Spleen (tissue), 11 donors: ENCODE data around the gene PRMT9. TPM values are rescaled to one million over a fixed set of nuclear protein-coding genes. Genes with fewer than 3 reads are reported as not detected.
A peak's percentile ranks its signal among the peaks of the same experiment; 100 is the strongest.

Source experiments
- DNase-seq: peaks from one replicate; pipeline ENCODE4 v3.0.0-alpha.2; 2020
- H3K27ac ChIP-seq, 8 donors: fragments of 200-600 bp; sonication (generic) in 7 of 8; 1 replicate in 4 of 8; 2 replicates in 4 of 8; pipeline versions ENCODE4 v1.5.0 to v1.8.0; 2016 to 2021; ENCODE audit warnings: inconsistent platforms in 4 of 8, mild to moderate bottlenecking in 4 of 8, moderate library complexity in 1 of 8
- H3K27me3 ChIP-seq, 7 donors: fragments of 200-600 bp; sonication (generic) in 6 of 7; replicated peaks in 1 of 7; 1 replicate in 4 of 7; 2 replicates in 3 of 7; pipeline versions ENCODE4 v1.5.0 to v1.8.0; 2016 to 2021; ENCODE audit warnings: inconsistent platforms in 3 of 7, mild to moderate bottlenecking in 1 of 7
- H3K36me3 ChIP-seq, 6 donors: fragments of 200-600 bp; sonication (generic) in 5 of 6; 1 replicate in 4 of 6; 2 replicates in 2 of 6; pipeline versions ENCODE4 v1.5.0 to v1.8.0; 2016 to 2021; ENCODE audit warnings: inconsistent platforms in 2 of 6
- H3K4me1 ChIP-seq, 6 donors: fragments of 200-600 bp; sonication (generic) in 5 of 6; 1 replicate in 3 of 6; 2 replicates in 3 of 6; pipeline versions ENCODE4 v1.5.0 to v1.8.0; 2016 to 2021; ENCODE audit warnings: inconsistent platforms in 3 of 6
- H3K4me3 ChIP-seq, 8 donors: fragments of 200-600 bp; sonication (generic) in 7 of 8; 1 replicate in 4 of 8; 2 replicates in 4 of 8; pipeline versions ENCODE4 v1.5.0 to v1.8.0; 2016 to 2021; ENCODE audit warnings: inconsistent platforms in 4 of 8, mild to moderate bottlenecking in 4 of 8, moderate library complexity in 2 of 8
- H3K9me3 ChIP-seq, 8 donors: fragments of 200-600 bp; sonication (generic) in 7 of 8; 1 replicate in 4 of 8; 2 replicates in 4 of 8; pipeline versions ENCODE4 v1.5.0 to v1.8.0; 2016 to 2021; ENCODE audit warnings: inconsistent platforms in 4 of 8
- POLR2A ChIP-seq, 3 donors: fragments of 450-650 bp; IDR thresholded peaks; one replicate each; pipeline ENCODE4 v1.5.1; 2017; ENCODE audit warnings: antibody characterized with exemption in 3 of 3, mild to moderate bottlenecking in 1 of 3
- POLR2AphosphoS5 ChIP-seq, 3 donors: sonication (generic); formaldehyde crosslinking; IDR thresholded peaks; one replicate each; pipeline ENCODE4 v1.5.1; 2017; ENCODE audit warnings: antibody characterized with exemption in 3 of 3
- WGBS, 5 donors: extraction: QIAGEN DNeasy Blood & Tissue Kit in 3 of 5; methylation state at CpG; one replicate each; pipeline versions ENCODE4 v1.1.5 to v1.1.7; 2013 to 2018; 5-methylcytosine and 5-hydroxymethylcytosine counted together
- intact Hi-C: fragments of 100-400 bp; cut with DNase I; formaldehyde crosslinking; loops from one replicate; pipeline ENCODE4 v1.15.0; 2023; ENCODE audit warnings: low total_unique reads
- polyA plus RNA-seq, 3 donors: library from polyadenylated mRNA; stranded (reverse); fragments of 200-250 nt; gene quantifications; one replicate each; pipeline ENCODE4 v1.2.1, GENCODE V29; 2013
- total RNA-seq, 7 donors: library from RNA; depleted of rRNA in 3 of 7; stranded (reverse); fragments of >200 nt in 3 of 7; fragmentation: NEBNext Ultra II Directional in 4 of 7; extraction: Animal tissue kit (Norgen Biotek cat#: 25700) in 4 of 7; gene quantifications; one replicate each; pipeline versions ENCODE4 v1.1.0 to v1.2.1, GENCODE V29; 2016 to 2021
- TF ChIP-seq, protein P1 (sequence below), 11 experiments: fragments of 200-600 bp in 7 of 11; fragments of 450-650 bp in 4 of 11; sonication (generic) in 4 of 11; IDR thresholded peaks in 8 of 11; conservative IDR thresholded peaks in 3 of 11; 1 replicate in 7 of 11; 2 replicates in 4 of 11; pipeline versions ENCODE4 v1.4.0 to v1.8.0; 2016 to 2021; ENCODE audit warnings: antibody characterized with exemption in 11 of 11, inconsistent platforms in 4 of 11, mild to moderate bottlenecking in 1 of 11
- donor health status: healthy with polysubstance abuse.
- donor health status: DM: no; HTN: no; CAD: no; lungs with moderate emphysema.
- donor health status: DM: no; HTN: no; CAD: no.
- donor health status: Bipolar disorder and iron deficiency.
- donor health status: healthy.
- donor health status: DM: no; HTN: no; CAD: no.
- donor health status: DM: yes; HTN: yes; CAD: no.

Gene PRMT9
- total and polyA plus RNA-seq, 10 donors, result 2.9 to 11.2 (median 8.7) TPM

DNA sequence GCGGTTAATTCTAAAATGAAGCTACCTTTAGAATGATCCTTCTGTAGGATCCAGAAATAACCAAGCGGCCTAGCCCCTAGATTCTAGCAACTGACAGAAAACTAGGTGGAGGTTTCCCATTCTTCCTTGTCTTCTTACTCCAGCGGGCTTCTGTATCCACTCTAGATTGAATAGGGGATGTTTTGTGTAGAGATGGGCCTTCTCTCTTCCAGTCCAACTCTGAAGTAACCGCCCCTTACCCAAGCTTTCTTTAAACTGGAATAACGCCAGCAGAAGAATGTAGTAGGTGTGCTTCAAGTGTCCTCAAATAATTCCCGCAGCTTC is 67.2 kb downstream of the PRMT9 start:
- Histone ChIP-seq H3K4me1 (peaks cover 25 to 52% (median 43%) of the 10 kb centered on the region in 6 donors), H3K27ac (peak overlapping the region; percentile 23 to 92 (median 88))
- intact Hi-C loops, result loop anchor here (5.0 kb wide), 1 partner anchor 65 kb away; the partner anchor contains the start of gene PRMT9

DNA sequence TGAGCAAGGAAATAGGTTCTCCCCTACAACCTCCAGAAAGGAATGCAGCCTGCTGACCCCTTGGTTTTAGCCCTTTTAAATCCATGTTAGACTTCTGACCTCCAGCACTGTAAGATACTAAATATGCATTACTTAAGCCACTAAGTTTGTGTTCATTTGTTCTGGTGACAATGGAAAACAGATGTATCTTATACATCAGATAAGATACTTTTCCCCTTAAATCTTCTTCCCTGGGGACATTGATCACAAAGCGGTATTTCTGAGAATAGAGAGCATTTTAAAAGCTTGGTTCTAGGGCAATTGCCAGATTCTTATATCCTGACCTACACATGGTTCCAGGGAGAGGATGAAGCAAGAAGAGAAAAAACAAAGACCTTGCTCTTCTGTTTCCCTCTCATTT is 73.3 kb downstream of the PRMT9 start:
- H3K27me3 ChIP-seq, result peaks cover 0 to 8% (median 0%) of the 10 kb centered on the region in 7 donors
- no peaks in the 10 kb centered on the region for H3K36me3 ChIP-seq
- no peaks in the 10 kb centered on the region for H3K4me1 ChIP-seq
- intact Hi-C loops, result no loop called here
- no peak overlapping the region for H3K27ac ChIP-seq
- no peaks in the 10 kb centered on the region for H3K9me3 ChIP-seq
- 91 to 97% (median 95%) methylated on average over 1 of the region's 1 CpG for WGBS, 5 donors
- no peak overlapping the region for H3K4me3 ChIP-seq
- no peak for DNase-seq
- TF ChIP-seq POLR2A (IDR thresholded peaks at IDR 0.05), result no peak
- no peak for TF ChIP-seq POLR2AphosphoS5 (IDR thresholded peaks at IDR 0.05)
- TF ChIP-seq, protein P1, sequence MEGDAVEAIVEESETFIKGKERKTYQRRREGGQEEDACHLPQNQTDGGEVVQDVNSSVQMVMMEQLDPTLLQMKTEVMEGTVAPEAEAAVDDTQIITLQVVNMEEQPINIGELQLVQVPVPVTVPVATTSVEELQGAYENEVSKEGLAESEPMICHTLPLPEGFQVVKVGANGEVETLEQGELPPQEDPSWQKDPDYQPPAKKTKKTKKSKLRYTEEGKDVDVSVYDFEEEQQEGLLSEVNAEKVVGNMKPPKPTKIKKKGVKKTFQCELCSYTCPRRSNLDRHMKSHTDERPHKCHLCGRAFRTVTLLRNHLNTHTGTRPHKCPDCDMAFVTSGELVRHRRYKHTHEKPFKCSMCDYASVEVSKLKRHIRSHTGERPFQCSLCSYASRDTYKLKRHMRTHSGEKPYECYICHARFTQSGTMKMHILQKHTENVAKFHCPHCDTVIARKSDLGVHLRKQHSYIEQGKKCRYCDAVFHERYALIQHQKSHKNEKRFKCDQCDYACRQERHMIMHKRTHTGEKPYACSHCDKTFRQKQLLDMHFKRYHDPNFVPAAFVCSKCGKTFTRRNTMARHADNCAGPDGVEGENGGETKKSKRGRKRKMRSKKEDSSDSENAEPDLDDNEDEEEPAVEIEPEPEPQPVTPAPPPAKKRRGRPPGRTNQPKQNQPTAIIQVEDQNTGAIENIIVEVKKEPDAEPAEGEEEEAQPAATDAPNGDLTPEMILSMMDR (IDR thresholded peaks at IDR 0.05 in 8 of 11, conservative IDR thresholded peaks at IDR 0.05 in 3 of 11), result no peak

More for the DNA sequence above, 67.2 kb downstream of the PRMT9 start:
- TF ChIP-seq, protein P1 (IDR thresholded peaks at IDR 0.05 in 8 of 11, conservative IDR thresholded peaks at IDR 0.05 in 3 of 11), result no peak
- TF ChIP-seq POLR2AphosphoS5 (IDR thresholded peaks at IDR 0.05) (no peak), POLR2A (IDR thresholded peaks at IDR 0.05) (no peak)
- DNase-seq, result no peak
- Histone ChIP-seq H3K27me3 (no peaks in the 10 kb centered on the region), H3K9me3 (no peaks in the 10 kb centered on the region), H3K36me3 (peaks cover 0 to 18% (median 0%) of the 10 kb centered on the region in 6 donors), H3K4me3 (peak overlapping the region; percentile 61 to 88 (median 84))
- 31 to 38% (median 35%) methylated on average over 6 of the region's 6 CpGs for WGBS, 5 donors

DNA sequence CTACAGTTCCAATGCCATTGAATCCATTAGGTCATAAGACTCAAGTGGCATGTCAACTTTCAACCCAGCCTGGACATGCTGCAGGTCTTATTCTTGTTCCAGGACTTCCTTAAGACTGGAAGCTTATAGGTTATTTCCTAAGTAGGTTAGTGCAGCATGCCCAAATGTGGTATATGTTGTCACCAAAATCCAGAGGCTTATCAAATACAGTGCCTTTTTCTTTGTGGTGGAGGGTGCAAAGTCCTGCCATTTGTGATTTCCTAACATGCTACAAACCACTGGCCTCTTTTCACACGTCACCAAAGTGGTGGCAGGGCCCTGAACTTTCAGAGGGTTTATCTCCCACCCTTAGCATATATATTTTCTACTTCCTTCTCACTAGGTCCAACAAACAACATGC is 76.5 kb downstream of the PRMT9 start:
- Histone ChIP-seq H3K9me3 (no peaks in the 10 kb centered on the region), H3K36me3 (no peaks in the 10 kb centered on the region), H3K27ac (no peak overlapping the region), H3K4me3 (no peak overlapping the region), H3K27me3 (peaks cover 0 to 8% (median 0%) of the 10 kb centered on the region in 7 donors), H3K4me1 (no peaks in the 10 kb centered on the region)
- DNase-seq, result no peak
- intact Hi-C loops, result no loop called here
- WGBS, 5 donors, result 67 to 81% (median 75%) methylated on average over 1 of the region's 1 CpG
- TF ChIP-seq, protein P1 (IDR thresholded peaks at IDR 0.05 in 8 of 11, conservative IDR thresholded peaks at IDR 0.05 in 3 of 11), result no peak
- TF ChIP-seq POLR2AphosphoS5 (IDR thresholded peaks at IDR 0.05) (no peak), POLR2A (IDR thresholded peaks at IDR 0.05) (no peak)

DNA sequence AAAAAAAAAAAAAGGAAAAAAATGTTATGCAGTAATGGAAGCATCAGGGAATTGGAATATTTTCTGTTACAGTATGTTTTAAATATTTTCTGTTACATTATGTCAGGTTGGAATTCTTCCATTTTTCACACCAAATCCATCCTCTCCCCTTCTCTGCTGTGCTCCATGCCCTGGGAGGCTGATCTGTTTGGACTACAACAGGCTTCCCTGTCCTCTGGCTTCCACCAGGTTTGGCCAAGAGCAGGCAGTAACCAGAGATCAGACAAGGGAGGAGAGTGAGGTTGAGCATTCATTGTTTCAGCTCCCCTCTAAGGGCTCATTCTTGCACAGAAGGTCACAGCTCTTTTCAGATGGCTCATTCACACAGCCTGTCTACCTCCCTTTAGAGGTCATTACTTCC is 78.5 kb downstream of the PRMT9 start:
- intact Hi-C loops, result no loop called here
- H3K36me3 ChIP-seq, result no peaks in the 10 kb centered on the region
- H3K4me3 ChIP-seq, result no peak overlapping the region
- H3K27ac ChIP-seq, result no peak overlapping the region
- TF ChIP-seq POLR2AphosphoS5 (IDR thresholded peaks at IDR 0.05) (no peak), POLR2A (IDR thresholded peaks at IDR 0.05) (no peak)
- TF ChIP-seq, protein P1 (IDR thresholded peaks at IDR 0.05 in 8 of 11, conservative IDR thresholded peaks at IDR 0.05 in 3 of 11), result no peak
- peaks cover 0 to 8% (median 0%) of the 10 kb centered on the region in 7 donors for H3K27me3 ChIP-seq
- no peaks in the 10 kb centered on the region for H3K9me3 ChIP-seq
- H3K4me1 ChIP-seq, result no peaks in the 10 kb centered on the region
- DNase-seq, result no peak
